Adrenal gland (tissue), 12 donors: Measurements from ENCODE around the gene IVNS1ABP. TPM values are rescaled to one million over a fixed set of nuclear protein-coding genes. Genes with fewer than 3 reads are reported as not detected.

ENCODE experiments used
- DNase-seq, 7 donors: peaks; one replicate each; pipeline ENCODE4 v3.0.0-alpha.2; 2019 to 2020
- H3K27ac ChIP-seq, 5 donors: fragments of 200-600 bp; sonication (generic) in 4 of 5; 1 replicate in 3 of 5; 2 replicates in 2 of 5; pipeline versions ENCODE4 v1.5.1 to v1.8.0; 2016 to 2020; ENCODE audit warnings: mild to moderate bottlenecking in 1 of 5
- H3K27me3 ChIP-seq: fragments of 200-600 bp; 2 replicates; pipeline ENCODE4 v1.8.0; 2021
- H3K36me3 ChIP-seq, 2 donors: fragments of 200-600 bp; replicated peaks in 1 of 2; 1 replicate in 1 of 2; 2 replicates in 1 of 2; pipeline versions ENCODE4 v1.5.1 to v1.8.0; 2018 to 2022
- H3K4me1 ChIP-seq, 2 donors: fragments of 200-600 bp; replicated peaks in 1 of 2; 1 replicate in 1 of 2; 2 replicates in 1 of 2; pipeline versions ENCODE4 v1.5.1 to v1.8.0; 2018 to 2021
- H3K4me3 ChIP-seq, 4 donors: fragments of 200-600 bp; sonication (generic) in 3 of 4; one replicate each; pipeline ENCODE4 v1.5.1; 2016 to 2018
- H3K9me3 ChIP-seq, 3 donors: fragments of 200-600 bp; sonication (generic) in 1 of 3; replicated peaks in 1 of 3; 1 replicate in 2 of 3; 2 replicates in 1 of 3; pipeline versions ENCODE4 v1.5.1 to v1.8.0; 2016 to 2021
- CTCF ChIP-seq, 6 experiments: fragments of 450-650 bp in 4 of 6; fragments of 200-600 bp in 2 of 6; sonication (generic) in 1 of 6; IDR thresholded peaks; 1 replicate in 5 of 6; 2 replicates in 1 of 6; pipeline versions ENCODE4 v1.5.1 to v1.8.0; 2016 to 2021; ENCODE audit warnings: antibody characterized with exemption in 6 of 6, mild to moderate bottlenecking in 2 of 6, moderate library complexity in 1 of 6
- POLR2A ChIP-seq, 2 donors: fragments of 450-650 bp; IDR thresholded peaks; one replicate each; pipeline ENCODE4 v1.6.1; 2017; ENCODE audit warnings: antibody characterized with exemption in 2 of 2, mild to moderate bottlenecking in 2 of 2, moderate library complexity in 1 of 2
- WGBS, 4 donors: extraction: QIAGEN DNeasy Blood & Tissue Kit in 2 of 4; methylation state at CpG; one replicate each; pipeline versions ENCODE4 v1.1.5 to v1.1.7; 2013 to 2017; 5-methylcytosine and 5-hydroxymethylcytosine counted together
- intact Hi-C, 2 donors: fragments of 100-400 bp; cut with DNase I; formaldehyde crosslinking; loops; one replicate each; pipeline versions ENCODE4 v1.14.1 to v1.15.0; 2022 to 2023
- polyA plus RNA-seq, 3 donors: library from polyadenylated mRNA; stranded (reverse); fragments of 200-250 nt in 2 of 3; fragments of 350-450 nt in 1 of 3; fragmentation: Illumina TruSeq in 1 of 3; extraction: RNeasy Lipid Tissue Mini Kit (QIAGEN cat#74804) in 1 of 3; gene quantifications; one replicate each; pipeline ENCODE4 v1.2.3, GENCODE V29; 2013 to 2014
- total RNA-seq, 9 donors: library from RNA; depleted of rRNA in 4 of 9; stranded (reverse); fragments of >200 nt in 4 of 9; fragments of 120-200 nt in 1 of 9; fragmentation: NEBNext Ultra II Directional in 1 of 9; extraction: Animal tissue kit (Norgen Biotek cat#: 25700) in 1 of 9; gene quantifications; one replicate each; pipeline versions ENCODE4 v1.1.0 to v1.2.4, GENCODE V29; 2013 to 2023
- donor health status: healthy with polysubstance abuse.
- donor health status: Bipolar disorder and iron deficiency.
- donor health status: DM: yes; HTN: yes; CAD: no.
- donor health status: DM: no; HTN: no; CAD: no.
- donor health status: DM: no; HTN: no; CAD: no.
- donor health status: DM: yes; HTN: yes; CAD: no.

The IVNS1ABP gene
- total and polyA plus RNA-seq, 12 donors: 20.4 to 119 (median 40.5) TPM

- intact Hi-C loops: no loop called here
- TF ChIP-seq POLR2A (IDR thresholded peaks at IDR 0.05): no peak
- no peak for TF ChIP-seq CTCF (IDR thresholded peaks at IDR 0.05)
- WGBS, 4 donors: 95 to 100% (median 100%) methylated on average over 1 of the region's 1 CpG
- Histone ChIP-seq H3K4me3 (no peak overlapping the region), H3K27me3 (no peaks in the 10 kb centered on the region), H3K27ac (no peak overlapping the region), H3K4me1 (no peaks in the 10 kb centered on the region), H3K36me3 (no peaks in the 10 kb centered on the region), H3K9me3 (no peaks in the 10 kb centered on the region)
- DNase-seq: no peak
These were observed 43.7 kb upstream of the IVNS1ABP start for GRCh38 chr1:185360714-185361113.

GRCh38 chr1:185358957-185359356 is 41.9 kb upstream of the IVNS1ABP start:
- Histone ChIP-seq H3K4me1 (no peaks in the 10 kb centered on the region), H3K36me3 (no peaks in the 10 kb centered on the region), H3K4me3 (no peak overlapping the region), H3K9me3 (no peaks in the 10 kb centered on the region), H3K27ac (no peak overlapping the region), H3K27me3 (no peaks in the 10 kb centered on the region)
- intact Hi-C loops: no loop called here
- no peak for TF ChIP-seq CTCF (IDR thresholded peaks at IDR 0.05)
- no peak for TF ChIP-seq POLR2A (IDR thresholded peaks at IDR 0.05)
- DNase-seq: no peak
- 81 to 96% (median 92%) methylated on average over 3 of the region's 3 CpGs for WGBS, 4 donors

- Histone ChIP-seq H3K36me3 (no peaks in the 10 kb centered on the region), H3K4me3 (no peak overlapping the region), H3K27me3 (no peaks in the 10 kb centered on the region), H3K9me3 (no peaks in the 10 kb centered on the region), H3K27ac (no peak overlapping the region), H3K4me1 (no peaks in the 10 kb centered on the region)
- WGBS, 4 donors: 80 to 93% (median 84%) methylated on average over 2 of the region's 2 CpGs
- no peak for TF ChIP-seq POLR2A (IDR thresholded peaks at IDR 0.05)
- no peak for TF ChIP-seq CTCF (IDR thresholded peaks at IDR 0.05)
- intact Hi-C loops: no loop called here
- DNase-seq: no peak
These were observed 38.9 kb upstream of the IVNS1ABP start for GRCh38 chr1:185355947-185356346.

- WGBS, 4 donors: 76 to 84% (median 81%) methylated on average over 4 of the region's 4 CpGs
- no peaks in the 10 kb centered on the region for H3K9me3 ChIP-seq
- no peak for TF ChIP-seq POLR2A (IDR thresholded peaks at IDR 0.05)
- TF ChIP-seq CTCF (IDR thresholded peaks at IDR 0.05): no peak
- no peak for DNase-seq
- H3K4me1 ChIP-seq: peaks cover 0 to 5% of the 10 kb centered on the region in 2 donors
- no peaks in the 10 kb centered on the region for H3K27me3 ChIP-seq
- intact Hi-C loops: no loop called here
- no peak overlapping the region for H3K27ac ChIP-seq
- no peak overlapping the region for H3K4me3 ChIP-seq
- no peaks in the 10 kb centered on the region for H3K36me3 ChIP-seq
These were observed 36.1 kb upstream of the IVNS1ABP start for GRCh38 chr1:185353124-185353523.
